Progenitor cell of endocrine pancreas (in vitro differentiated cells): Measurements from ENCODE around the gene FYN. TPM values are rescaled to one million over a fixed set of nuclear protein-coding genes. Genes with fewer than 3 reads are reported as not detected.

Source experiments
- DNase-seq: peaks from one replicate; pipeline ENCODE4 v3.0.0; 2021; ENCODE audit warnings: low spot score; ENCODE audit not compliant: unreplicated experiment
- H3K27ac Mint-ChIP-seq: 2 replicates; pipeline ENCODE4 v1.8.0; 2021; ENCODE audit warnings: mild to moderate bottlenecking, moderate library complexity, mixed read lengths
- H3K27me3 Mint-ChIP-seq: 2 replicates; pipeline ENCODE4 v1.8.0; 2021; ENCODE audit warnings: mixed read lengths
- H3K36me3 Mint-ChIP-seq: 2 replicates; pipeline ENCODE4 v1.8.0; 2022; ENCODE audit warnings: mixed read lengths; ENCODE audit not compliant: insufficient read depth
- H3K4me1 Mint-ChIP-seq: 2 replicates; pipeline ENCODE4 v1.8.0; 2021; ENCODE audit warnings: low read depth, mixed read lengths
- H3K4me3 Mint-ChIP-seq: 2 replicates; pipeline ENCODE4 v1.8.0; 2021; ENCODE audit warnings: low read depth, mild to moderate bottlenecking, moderate library complexity, mixed read lengths
- H3K9me3 Mint-ChIP-seq: 2 replicates; pipeline ENCODE4 v1.8.0; 2021; ENCODE audit warnings: low read depth, mixed read lengths
- total RNA-seq: library from RNA; stranded (reverse); gene quantifications from 2 replicates; pipeline ENCODE4 v1.2.1, GENCODE V29; 2021
- TF ChIP-seq, protein P1 (sequence below): fragments of 200-600 bp; sonication (generic); IDR thresholded peaks from one replicate; pipeline ENCODE4 v1.5.0; 2021; ENCODE audit warnings: antibody characterized with exemption, mild to moderate bottlenecking; ENCODE audit not compliant: unreplicated experiment

The FYN gene
- total RNA-seq, 1 donor from 2014 or later = 169 TPM

DNA sequence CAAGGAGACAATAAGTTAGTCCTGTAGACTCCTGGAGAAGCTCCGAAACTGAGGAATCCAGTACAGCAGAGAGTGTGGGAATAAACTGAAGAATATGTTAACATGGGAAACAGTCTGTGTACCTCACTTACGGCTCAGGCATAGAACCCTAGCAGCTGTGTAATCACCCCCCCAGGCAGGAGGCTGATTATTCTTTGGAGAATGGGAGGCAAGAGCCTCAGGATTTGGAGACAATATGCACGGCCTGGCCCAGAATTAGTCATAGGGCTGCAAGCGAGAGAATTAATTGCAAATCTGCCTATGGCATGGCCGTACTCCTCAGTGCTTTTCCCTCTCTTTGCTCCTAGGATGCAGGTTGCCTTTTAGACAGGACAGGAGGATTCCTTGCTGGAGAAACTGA lies 27.5 kb upstream of the FYN start:
- Mint-ChIP-seq H3K27me3 (peaks cover 43% of the 10 kb centered on the region), H3K4me1 (peaks cover 4% of the 10 kb centered on the region), H3K4me3 (no peak overlapping the region), H3K9me3 (no peaks in the 10 kb centered on the region), H3K36me3 (no peaks in the 10 kb centered on the region), H3K27ac (no peak overlapping the region)
- DNase-seq = no peak
- TF ChIP-seq, protein P1, sequence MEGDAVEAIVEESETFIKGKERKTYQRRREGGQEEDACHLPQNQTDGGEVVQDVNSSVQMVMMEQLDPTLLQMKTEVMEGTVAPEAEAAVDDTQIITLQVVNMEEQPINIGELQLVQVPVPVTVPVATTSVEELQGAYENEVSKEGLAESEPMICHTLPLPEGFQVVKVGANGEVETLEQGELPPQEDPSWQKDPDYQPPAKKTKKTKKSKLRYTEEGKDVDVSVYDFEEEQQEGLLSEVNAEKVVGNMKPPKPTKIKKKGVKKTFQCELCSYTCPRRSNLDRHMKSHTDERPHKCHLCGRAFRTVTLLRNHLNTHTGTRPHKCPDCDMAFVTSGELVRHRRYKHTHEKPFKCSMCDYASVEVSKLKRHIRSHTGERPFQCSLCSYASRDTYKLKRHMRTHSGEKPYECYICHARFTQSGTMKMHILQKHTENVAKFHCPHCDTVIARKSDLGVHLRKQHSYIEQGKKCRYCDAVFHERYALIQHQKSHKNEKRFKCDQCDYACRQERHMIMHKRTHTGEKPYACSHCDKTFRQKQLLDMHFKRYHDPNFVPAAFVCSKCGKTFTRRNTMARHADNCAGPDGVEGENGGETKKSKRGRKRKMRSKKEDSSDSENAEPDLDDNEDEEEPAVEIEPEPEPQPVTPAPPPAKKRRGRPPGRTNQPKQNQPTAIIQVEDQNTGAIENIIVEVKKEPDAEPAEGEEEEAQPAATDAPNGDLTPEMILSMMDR = no peak

DNA sequence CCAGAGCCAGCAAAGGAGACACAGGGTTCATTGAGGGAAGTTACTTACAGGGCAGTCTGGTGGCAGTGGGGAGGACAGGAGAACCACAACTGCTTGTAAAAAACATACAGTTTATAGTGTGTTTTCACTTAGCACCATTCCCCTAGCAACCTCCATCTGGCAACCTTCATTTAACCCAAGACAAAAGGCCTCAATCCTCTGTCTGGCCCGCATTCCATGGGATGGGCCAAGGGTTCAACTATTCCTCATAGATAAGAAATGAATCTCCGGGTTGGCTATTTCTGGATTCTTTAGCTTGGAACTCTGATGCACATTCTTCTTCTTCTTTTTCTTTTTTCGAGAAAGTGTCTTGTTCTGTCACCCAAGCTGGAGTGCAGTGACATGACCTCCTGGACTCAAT lies 26.3 kb upstream of the FYN start:
- Mint-ChIP-seq H3K9me3 (no peaks in the 10 kb centered on the region), H3K36me3 (no peaks in the 10 kb centered on the region), H3K4me3 (no peak overlapping the region), H3K27me3 (peaks cover 54% of the 10 kb centered on the region), H3K27ac (no peak overlapping the region), H3K4me1 (peaks cover 4% of the 10 kb centered on the region)
- DNase-seq = no peak
- TF ChIP-seq, protein P1 = no peak

DNA sequence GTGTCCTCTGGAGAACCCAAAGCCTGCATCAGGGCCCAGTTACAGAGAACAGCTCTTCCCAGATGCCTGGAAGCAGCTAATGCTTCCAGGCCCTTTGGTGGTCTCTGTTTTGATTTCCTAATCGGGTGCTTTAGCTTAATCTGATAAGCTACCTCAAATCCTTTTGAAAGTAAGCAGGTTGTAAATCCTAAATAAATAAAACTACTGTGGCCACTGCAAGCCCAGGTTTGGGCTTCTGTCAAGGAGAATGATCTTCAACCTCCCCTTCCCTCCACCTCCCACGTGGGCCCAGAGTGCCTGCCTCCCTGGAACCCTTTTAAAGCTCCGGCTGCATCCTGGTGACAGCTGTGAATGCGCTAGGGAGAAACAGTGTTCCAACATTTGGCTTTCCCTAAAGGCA lies 25.2 kb upstream of the FYN start:
- DNase-seq = no peak

DNA sequence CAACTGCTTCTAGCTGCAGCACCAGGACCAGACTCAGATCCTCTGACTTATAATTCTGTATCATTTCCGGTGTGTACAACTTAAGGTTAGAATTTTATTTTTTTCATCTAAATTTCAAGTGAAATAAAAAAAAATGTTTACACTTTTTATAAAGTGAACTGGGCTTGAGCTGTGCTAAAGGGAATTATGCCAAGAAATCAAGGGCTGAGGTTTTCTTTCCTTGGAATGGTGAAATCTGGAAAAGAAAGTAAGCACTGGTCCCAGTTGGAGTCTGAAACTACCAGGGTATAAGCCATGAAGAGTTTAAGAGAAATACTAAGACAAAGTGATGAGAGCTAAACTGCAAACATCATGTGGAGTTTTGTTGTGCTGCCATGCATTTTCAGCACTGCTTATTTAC lies 21.7 kb upstream of the FYN start:
- Mint-ChIP-seq H3K4me1 (peaks cover 4% of the 10 kb centered on the region), H3K27ac (no peak overlapping the region), H3K27me3 (peaks cover 68% of the 10 kb centered on the region), H3K4me3 (no peak overlapping the region), H3K36me3 (no peaks in the 10 kb centered on the region), H3K9me3 (no peaks in the 10 kb centered on the region)
- TF ChIP-seq, protein P1 = no peak
- no peak for DNase-seq

More for the DNA sequence above, 25.2 kb upstream of the FYN start:
- H3K9me3 Mint-ChIP-seq = no peaks in the 10 kb centered on the region
- no peaks in the 10 kb centered on the region for H3K36me3 Mint-ChIP-seq
- H3K4me3 Mint-ChIP-seq = no peak overlapping the region
- H3K27ac Mint-ChIP-seq = no peak overlapping the region
- TF ChIP-seq, protein P1 = no peak
- peaks cover 4% of the 10 kb centered on the region for H3K4me1 Mint-ChIP-seq
- H3K27me3 Mint-ChIP-seq = peaks cover 63% of the 10 kb centered on the region

DNA sequence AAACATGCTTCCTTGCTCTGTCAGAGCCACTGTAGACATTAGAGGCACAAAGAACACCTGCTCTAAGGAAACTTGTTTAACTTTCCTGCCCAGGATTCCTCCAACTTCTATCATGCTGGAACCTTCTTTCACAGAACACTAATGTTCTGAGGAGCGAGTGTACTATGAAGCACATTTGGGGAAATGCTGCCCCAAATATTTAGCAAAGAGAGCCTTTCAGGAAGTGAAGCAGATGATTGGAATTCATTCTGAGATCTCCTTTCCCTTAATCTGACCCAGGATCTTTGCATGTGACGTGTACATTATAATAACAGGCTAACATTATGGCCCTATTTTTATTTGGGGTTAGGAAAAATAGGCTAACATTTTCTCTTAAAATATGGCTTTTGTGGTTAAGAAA lies 21.0 kb upstream of the FYN start:
- H3K4me1 Mint-ChIP-seq = peaks cover 8% of the 10 kb centered on the region
- DNase-seq = no peak
- no peak overlapping the region for H3K27ac Mint-ChIP-seq
- peaks cover 67% of the 10 kb centered on the region for H3K27me3 Mint-ChIP-seq
- H3K36me3 Mint-ChIP-seq = no peaks in the 10 kb centered on the region
- H3K9me3 Mint-ChIP-seq = no peaks in the 10 kb centered on the region
- H3K4me3 Mint-ChIP-seq = no peak overlapping the region
- TF ChIP-seq, protein P1 = no peak
